Activated CD4-positive, alpha-beta T cell treated with anti-CD3 and anti-CD28 coated beads, Interleukin-2, Interleukin-4, amounts not matched to agents 100 ng/mL and 50 ng/mL, durations not matched to agents 16 hours and 8 hours (primary cell): ENCODE results near the gene RFK.
A peak's percentile ranks its signal among the peaks of the same experiment; 100 is the strongest.

Experiments used
- DNase-seq: peaks from one replicate; pipeline ENCODE4 v3.0.0-alpha.2; 2020; ENCODE audit warnings: low spot score

RFK gene

DNA sequence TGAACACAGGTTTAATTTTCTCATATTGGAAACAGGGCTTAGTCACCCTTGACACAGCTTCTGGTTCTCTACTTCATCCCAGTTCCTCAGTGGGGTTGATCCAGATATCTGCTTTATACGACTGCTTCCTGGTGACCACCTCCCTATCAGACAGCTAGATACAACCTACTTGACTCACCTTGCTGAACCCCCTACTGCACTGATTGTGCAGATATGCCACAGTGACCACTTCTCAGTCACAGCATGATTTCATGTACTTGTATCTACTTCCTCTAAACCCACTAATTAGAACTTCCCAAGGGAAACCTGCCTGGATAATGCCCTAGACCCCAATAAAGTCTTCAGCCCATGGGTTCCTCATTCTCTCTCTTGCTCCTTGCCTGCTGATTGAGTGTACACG lies 18.4 kb upstream of the RFK start:
- no peak for DNase-seq

DNA sequence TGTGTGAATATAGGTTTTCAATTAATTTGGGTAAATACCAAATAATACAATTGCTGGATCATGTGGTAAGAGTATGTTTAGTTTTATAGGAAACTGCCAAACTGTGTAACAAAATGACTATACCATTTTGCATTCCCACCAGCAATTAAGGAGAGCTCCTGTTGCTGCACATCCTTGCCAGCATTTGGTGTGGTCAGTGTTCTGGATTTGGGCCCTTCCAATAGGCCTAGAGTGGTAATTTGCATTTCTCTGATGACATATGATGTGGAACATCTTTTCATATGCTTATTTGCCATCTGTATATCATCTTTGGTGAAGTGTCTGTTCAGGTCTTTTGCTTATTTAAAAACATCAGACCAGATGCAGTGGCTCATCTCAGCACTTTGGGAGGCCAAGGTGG lies 11.6 kb upstream of the RFK start:
- no peak for DNase-seq

DNA sequence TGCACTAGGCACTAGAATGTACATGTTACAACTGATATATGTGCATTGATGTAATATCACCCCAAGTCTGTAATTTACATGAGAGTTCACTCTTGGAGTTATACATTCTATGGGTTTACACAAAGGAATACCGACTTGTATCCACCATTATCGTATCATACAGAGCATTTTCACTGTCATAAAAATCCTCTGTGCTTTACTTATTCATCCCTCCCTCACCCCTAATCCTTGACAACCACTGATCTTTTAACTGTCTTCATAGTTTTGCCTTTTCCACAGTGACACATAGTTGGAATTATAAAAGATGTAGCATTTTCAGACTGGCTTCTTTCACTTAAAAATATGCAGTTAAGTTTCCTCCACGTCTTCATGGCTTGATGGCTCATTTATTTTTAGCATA lies 11.1 kb upstream of the RFK start:
- no peak for DNase-seq

DNA sequence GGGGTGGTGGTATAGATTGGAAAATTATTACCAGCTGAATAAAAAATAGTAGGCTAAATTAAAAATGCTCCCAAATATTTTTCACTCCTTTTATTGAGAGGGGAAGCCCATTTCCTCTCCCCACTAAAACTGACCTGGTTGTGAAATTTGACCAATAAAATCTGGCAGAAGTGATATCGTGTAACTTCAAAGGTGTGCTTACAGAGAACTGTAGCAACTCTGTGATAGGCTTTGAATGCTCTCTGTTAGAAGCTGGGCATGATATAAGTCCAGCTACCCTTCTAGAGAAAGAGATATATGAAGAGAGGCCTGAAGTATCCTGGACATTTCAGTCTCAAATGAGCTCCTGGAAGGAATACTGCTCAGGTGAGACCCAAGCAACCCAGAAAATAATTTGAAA lies 10.2 kb upstream of the RFK start:
- no peak for DNase-seq

DNA sequence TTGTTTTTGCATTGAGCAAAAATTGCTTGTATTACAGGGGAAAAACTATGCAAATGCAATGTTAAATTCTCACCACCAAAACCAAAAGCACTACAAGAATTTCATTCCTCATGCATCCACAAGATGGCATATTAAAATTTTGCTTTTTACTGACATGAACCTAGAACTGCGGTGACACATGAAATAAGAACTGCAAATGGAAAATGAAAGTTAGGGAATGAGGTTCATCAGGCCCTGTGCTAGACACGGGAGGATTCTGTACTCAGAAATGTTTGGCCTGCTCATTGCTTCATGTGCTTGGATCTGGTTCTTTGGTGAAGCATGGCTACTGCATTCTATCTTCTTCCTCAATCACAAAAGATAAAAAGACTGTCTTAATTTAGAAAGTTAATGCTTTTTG lies 9.1 kb upstream of the RFK start:
- DNase-seq = peak; percentile 73

DNA sequence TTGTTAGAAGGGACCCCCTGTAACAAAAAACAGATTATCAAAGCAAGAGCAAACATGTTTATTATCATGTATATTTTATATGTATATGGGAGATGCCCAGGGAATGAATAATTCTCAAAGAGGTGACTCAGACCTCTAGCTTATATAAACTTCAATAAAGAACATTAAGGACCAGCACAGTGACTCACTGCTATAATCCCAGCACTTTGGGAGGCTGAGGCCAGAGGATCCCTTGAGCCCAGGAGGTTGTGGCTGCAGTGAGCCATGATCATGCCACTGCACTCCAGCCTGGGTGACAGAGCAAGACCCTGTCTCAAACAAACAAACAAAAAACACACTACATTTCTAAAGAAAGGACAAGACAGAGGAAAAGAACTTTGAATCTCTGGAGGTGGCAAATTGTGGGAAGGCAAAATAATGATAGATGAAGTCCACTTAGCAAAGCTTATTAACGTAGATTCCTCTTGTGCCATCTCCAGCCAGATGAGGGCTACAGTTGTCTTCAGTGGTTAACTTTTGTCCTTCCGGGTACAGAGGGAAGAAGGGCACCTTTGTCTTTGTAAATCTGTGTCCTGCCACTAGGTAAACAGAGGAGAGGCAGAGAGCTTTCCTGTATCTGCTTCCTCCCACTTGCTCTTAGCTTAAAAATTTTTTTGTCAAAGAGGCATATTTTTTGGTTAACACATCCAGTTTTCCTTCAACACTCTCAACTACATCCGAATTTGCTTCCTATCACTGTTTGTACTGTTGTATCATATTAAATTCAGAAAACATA lies 7.5 kb upstream of the RFK start:
- DNase-seq = no peak

DNA sequence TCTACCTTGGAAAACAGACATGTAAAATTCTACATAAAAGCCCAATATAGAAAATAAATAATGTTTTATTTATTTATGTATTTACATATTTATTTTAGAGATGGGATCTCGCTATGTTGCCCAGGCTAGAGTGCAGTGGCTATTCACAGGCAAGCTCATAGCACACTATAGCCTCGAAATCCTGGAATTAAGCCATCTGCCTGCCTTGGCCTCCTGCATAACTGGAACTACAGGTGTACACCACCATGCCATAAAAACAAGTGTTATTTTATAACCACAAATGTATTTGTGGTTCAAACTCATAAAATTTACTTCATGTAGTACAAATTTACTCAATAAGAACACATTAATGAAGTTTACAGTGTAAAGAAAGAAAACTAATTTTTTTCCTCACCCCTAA lies 7.0 kb upstream of the RFK start:
- no peak for DNase-seq

DNA sequence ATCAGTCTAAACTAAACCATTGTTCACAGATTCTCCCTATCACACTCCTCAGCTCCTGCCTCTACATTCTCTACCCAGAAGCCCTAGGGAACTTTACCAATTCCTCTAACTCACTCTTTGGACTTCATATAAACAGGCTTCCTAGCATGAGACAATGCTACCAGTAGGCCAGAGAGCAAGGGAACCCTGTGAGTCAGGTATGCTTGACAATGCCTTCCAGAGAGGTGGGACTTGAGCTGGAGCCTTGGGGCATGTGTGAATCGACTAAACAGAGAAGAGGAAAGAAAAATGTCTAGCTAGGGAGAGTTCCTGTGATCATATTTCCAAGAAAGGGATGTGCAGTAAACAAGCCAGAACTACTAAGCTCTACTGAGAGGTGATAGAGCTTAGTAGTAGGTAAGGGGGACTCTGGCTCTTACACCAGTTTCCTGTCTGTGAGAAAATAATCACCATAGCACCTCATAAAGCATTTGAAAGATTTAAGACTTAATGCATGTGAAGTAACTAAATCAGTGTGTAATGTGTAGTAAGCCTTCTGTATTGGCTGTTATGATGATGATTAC lies 6.4 kb upstream of the RFK start:
- DNase-seq = no peak

DNA sequence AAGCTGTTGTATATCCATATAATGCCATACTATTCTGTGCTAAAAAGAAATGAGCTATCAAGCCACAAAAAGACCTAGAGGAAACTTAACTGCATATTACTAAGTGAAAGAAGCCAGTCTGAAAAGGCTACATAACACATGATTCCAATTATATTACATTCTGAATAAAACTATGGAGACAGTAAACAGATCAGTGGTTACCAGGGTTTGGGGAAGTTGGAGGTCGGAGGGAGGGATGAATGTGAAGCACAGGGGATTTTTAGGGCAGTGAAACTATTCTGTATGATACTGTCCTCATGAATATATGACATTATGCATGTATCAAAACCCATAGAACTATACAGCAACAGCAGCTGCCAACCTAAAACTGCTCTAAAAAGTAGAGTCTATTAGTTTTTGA lies 5.6 kb upstream of the RFK start:
- no peak for DNase-seq

DNA sequence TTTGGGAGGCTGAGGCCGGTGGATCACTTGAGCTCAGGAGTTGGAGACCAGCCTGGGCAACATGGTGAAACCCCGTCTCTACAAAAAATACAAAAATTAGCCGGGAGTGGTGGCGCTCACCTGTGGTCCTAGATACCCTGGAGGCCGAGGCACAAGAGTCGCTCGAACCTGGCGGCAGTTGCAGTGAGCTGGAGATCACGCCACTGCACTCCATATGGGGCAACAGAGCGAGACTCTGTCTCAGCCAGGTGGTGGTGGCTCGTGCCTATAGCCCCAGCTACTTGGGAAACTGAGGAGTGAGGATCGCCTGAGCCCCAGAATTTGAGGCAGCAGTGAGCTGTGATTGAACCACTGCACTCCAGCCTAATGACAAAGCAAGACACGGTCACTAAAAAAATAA lies 2.4 kb upstream of the RFK start:
- DNase-seq = no peak

DNA sequence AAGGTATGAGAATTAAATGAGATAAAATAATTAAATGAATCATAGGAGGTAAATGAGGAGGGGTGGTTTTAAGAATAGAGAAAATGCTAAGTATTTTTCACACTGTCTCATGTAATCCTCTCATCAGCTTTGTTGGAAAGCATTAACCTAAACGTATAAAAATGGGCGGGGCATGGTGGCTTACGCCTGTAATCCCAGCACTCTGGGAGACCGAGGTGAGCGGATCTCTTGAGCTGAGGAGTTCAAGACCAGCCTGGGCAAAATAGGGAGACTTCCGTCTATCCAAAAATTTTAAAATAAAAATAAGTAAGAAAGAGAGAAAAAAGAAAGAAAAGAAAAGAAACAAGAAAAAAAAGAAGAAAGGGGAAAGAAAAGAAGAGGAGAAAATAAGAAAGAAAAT lies 1.9 kb upstream of the RFK start:
- no peak for DNase-seq

DNA sequence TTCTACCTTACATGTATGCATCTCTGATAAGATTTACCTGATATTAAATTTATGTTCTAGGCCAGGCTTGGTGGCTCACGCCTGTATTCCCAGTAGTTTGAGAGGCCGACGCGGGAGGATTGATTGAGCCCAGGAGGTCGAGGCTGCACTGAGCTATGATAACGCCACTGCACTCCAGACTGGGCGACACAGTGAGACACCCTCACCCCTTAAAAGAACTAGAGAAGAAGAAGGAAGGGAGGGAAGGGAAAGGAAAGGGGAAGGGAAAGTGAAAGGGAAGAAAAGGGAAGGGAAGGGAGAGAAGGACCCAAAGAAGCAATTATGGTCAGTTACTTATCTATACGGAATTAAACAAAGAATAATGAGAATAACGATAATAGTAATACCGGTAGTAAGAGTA lies 1.2 kb upstream of the RFK start:
- DNase-seq = no peak

DNA sequence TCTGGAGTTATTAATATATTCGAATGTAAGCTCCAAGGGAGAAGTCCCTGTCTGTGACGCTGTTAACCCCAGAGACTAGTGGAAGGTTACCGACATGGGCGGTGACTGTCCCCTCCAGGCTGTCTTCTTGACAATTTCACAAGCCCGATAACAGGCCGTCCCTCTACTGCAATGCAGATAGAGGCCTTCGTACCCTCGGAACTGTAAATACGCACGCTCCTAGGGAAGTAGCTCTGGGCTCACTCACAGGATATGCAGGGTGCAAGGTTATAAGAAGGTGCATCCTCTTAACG lies 680 bp upstream of the RFK start:
- DNase-seq = peak; percentile 39

DNA sequence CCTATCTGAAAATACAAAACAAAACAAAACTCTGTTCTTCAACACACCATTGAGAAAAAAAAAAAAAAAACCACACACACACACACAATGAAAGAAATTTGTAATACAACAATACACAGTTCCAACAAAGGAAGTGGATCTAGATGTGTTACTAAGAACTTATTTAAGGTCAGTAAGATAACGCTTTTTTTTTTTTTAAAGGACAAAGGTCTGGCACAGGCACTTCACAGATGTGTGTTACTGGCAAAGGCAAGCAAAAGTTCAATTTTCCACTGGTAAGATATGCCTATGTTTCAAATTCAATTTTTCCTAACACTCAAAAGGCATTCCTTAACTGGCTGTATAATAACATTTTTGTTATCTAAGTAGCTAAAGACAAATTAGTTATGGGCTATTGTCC lies 3.6 kb downstream of the RFK start:
- DNase-seq = no peak

DNA sequence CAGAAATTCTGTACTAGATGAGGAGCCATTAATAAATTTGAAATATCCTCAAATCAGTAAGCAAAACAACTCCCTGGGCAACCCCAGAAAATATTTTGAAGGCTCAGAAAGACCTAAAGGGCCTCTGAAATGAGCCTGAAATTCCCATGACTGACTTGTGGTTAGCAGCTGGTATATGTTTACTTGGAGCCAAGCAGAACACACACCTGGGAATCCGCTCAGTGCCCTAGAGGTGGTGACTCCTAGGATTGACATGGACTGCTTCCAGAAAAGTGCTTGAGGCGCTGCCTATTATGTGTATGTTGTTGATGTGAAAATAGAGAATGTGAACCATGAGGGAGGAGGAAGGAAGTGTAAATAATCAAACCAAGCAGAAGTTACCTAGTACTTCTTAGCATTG lies 14.7 kb downstream of the RFK start:
- DNase-seq = no peak

DNA sequence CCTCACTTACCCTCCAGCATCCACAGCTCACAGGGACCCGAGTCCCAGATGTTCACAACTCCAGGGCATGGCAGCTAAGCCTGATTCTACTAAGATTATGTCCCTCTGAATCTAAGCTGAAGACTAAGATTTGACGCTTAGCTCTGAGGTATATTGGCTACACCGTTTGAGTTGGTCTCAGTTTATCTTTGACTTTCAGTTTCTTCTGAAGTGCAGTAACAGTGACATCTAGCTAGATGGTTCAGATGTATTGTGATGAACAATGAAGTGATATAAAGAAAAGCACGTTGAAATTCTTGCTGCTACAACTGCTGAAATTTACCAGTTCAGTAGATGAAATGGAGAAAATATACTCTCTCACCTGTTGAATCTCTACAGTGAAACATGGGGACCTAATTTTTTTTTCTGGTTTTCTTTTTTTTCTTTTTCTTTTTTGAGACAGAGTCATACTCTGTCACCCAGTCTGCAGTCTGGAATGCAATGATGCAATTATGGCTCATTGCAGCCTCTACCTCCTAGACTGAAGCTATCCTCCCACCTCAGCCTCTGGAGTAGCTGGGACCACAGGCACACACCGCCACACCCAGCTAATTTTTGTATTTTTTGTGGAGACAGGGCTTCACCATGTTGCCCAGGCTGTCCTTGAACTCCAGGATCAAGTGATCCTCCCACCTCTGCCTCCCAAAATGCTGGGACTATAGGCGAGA lies 15.7 kb downstream of the RFK start:
- DNase-seq = no peak

DNA sequence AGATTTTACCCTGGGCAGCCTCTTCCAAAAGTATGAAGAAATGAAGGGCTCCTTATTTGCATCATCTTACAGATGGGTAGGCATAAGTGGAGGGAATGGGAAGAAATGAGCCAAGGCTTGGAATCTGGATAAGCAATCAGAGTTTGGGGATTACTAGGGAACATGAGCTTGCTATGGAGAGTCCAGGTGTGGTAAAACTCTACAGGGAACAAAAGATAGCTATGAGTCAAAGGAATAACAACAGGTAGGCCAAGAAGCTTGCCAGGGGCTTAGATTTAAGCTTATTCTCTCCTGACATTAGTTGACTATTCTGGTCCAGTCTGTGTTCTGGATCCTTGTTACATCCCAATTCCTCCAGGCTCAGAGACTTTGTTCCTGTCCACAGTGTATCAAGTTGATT lies 16.4 kb downstream of the RFK start:
- no peak for DNase-seq

DNA sequence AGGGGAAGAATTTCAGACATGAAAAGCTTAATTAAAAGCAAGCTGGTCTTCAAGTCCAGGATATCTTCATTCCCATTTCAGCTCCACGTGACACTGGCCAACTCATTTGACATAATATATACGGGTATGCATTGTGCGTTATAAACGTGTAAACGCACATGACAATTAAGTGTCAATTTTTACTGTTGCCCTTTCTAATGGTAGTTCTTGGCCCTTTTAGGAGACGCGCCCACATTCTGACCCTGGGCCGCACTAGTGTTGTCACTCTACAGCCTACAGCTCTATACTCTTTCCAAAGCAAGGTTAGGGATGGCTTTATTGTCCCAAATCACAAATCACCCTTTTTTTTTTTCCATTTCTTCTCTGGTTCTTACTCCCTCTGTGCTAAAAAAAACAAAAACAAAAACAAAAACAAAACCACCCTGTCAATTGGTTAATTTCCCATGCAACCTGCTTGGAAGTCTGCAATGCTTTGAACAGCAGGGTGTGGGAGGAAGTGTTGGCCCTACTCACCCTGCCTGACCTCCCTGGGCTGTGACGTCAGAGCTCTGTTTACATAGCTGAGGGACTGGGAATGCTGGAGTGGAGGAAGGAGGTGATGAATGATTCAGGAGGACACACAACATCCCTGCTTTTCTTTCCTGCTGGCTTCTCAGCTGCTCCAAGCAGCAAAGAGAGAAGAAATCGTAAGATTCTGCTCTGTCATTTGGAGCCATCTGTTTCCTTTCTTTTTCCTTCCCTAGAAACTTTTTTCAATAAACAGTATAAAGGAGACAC lies 19.3 kb downstream of the RFK start:
- DNase-seq = no peak

DNA sequence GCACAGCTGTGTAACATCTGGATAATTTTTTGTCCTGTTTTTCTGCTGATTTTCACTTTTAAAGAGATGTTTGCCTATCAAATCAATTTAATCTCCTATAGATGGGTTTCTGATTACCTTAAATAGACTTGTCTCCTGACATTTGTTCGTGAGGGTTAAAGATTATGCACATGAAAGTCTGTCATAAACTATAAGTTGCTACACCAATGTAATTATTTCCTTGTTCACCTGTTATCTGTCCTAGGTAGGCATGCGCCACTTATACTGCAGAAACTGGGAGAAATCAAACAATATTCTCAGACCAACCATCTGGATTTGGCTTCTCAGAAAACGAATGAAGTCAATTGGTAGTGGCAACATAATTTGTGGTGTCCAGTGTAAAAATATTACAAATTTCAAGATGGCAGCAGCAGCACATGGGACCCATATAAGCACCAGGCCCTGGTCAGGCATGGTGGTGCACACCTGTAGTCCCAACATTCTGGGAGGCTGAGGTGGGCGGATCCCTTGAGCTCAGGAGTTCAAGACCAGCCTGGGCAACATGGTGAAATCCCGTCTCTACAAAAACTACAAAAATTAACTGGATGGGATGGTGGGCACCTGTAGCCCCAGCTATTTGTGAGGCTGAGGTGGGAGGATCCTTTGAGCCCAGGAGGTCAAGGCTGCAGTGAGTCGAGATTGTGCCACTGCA lies 20.3 kb downstream of the RFK start:
- DNase-seq = no peak

DNA sequence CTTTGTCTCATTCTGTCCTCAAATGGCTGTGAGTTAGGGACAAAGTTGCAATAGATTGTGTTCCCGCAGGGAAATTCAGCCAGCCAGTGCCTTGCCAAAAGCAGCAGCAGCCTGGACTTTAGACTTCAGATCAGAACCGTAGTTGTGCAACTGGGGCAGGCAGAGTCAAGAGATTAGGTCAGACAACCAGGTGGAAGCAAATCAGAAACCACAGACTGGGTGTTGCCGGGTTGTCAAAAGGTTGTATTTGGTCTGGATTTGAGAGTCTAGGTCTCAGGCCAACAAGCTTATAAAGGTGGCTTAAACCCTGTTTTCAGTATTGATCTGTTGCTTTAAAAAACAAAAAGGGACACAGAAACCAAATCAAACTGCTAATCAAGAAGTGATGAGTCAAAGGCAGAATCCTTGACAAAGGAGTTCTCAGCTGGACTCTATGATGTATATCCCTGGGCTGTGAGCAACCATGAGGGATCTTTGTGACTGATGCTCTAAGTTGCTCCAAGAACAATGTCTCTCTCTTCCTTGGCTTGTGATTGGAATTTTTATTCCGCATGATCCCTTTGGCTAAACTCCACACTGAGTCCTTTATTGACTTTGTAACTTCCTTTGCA lies 20.9 kb downstream of the RFK start:
- no peak for DNase-seq

DNA sequence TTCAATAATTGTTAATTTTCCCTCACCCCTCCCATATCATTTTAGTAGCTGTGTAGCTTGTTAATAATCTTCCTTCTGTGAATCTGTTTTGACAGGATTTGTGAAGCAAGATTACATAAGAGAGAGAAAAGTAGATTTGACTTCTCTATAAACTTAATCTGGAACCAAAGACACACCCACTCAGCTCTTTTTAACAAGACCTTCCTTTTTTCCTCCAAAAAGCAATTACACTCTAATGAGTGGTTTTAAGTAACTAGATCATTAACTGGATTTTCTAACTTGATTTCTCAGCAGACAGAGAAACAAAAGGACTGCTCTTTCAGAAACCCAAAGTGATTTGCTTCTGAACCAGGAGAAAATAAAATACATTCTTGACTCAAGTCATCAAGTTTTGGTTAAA lies 21.9 kb downstream of the RFK start:
- no peak for DNase-seq

DNA sequence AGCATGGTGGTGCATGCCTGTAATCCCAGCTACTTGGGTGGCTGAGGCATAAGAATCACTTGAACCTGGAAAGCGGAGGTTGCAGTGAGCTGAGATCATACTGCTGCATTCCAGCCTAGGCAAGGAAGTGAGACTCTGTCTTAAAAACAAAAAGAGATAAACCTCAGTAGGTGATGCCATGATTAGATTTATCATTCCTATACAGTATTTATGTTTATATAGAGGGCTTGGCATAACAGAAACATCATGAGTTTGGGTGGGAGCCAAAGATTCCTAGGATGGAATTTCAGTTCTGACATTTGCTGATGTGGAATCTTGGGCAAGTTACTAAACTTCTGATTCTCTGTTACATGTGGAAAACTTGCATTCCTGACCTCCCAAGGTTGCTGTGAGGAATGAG lies 22.3 kb downstream of the RFK start:
- DNase-seq = no peak
